HEK293 (cell line): Measurements from ENCODE around the gene CST2.

Source experiments
- CTCF ChIA-PET: fragments of 350-600 bp; formaldehyde crosslinking; extraction: SDS; loops from one replicate; lab custom pipeline; 2021; ENCODE audit warnings: antibody characterized with exemption; lab: Yijun Ruan, JAX
- POLR2A ChIA-PET: fragments of 300-600 bp; formaldehyde crosslinking; extraction: SDS; loops from one replicate; lab custom pipeline; 2020; ENCODE audit warnings: antibody characterized with exemption, inconsistent platforms; lab: Yijun Ruan, JAX
- H3K27ac ChIP-seq: fragments of 200-500 bp; sonication (Bioruptor generic); 2 replicates; pipeline ENCODE4 v1.5.1; 2014; ENCODE audit warnings: low read depth, low read length, control low read depth, inconsistent platforms; ENCODE audit errors: extremely low read depth
- H3K36me3 ChIP-seq, 2 experiments: fragments of 200-500 bp in 1 of 2; sonication (Bioruptor generic) in 1 of 2; 1 replicate in 1 of 2; 2 replicates in 1 of 2; pipeline ENCODE4 v1.5.1; 2014 to 2017; ENCODE audit warnings: inconsistent platforms in 2 of 2, low read length in 2 of 2; ENCODE audit not compliant: control insufficient read depth in 2 of 2, insufficient read depth in 1 of 2
- H3K4me1 ChIP-seq: fragments of 200-500 bp; sonication (Bioruptor generic); 2 replicates; pipeline ENCODE4 v1.5.1; 2014; ENCODE audit warnings: mild to moderate bottlenecking, low read length, inconsistent platforms; ENCODE audit not compliant: control insufficient read depth, insufficient read depth
- H3K4me3 ChIP-seq: 2 replicates; pipeline ENCODE4 v1.5.1; 2011; ENCODE audit warnings: low read depth, mild to moderate bottlenecking, control low read depth, low read length, moderate library complexity
- H3K9me3 ChIP-seq: fragments of 200-500 bp; sonication (Bioruptor generic); 2 replicates; pipeline ENCODE4 v1.5.1; 2014; ENCODE audit warnings: low read depth, low read length, inconsistent platforms; ENCODE audit not compliant: control insufficient read depth, insufficient read depth
- EGR2 ChIP-seq: fragments of 450-650 bp; formaldehyde crosslinking; IDR thresholded peaks from 2 replicates; pipeline ENCODE4 v1.5.1; 2016; ENCODE audit warnings: low read depth, missing biosample characterization, missing genetic modification characterization
- GLI2 ChIP-seq: fragments of 450-650 bp; formaldehyde crosslinking; IDR thresholded peaks from 2 replicates; pipeline ENCODE4; 2017; ENCODE audit warnings: missing biosample characterization, missing genetic modification characterization, low read depth, borderline replicate concordance
- HOXC10 ChIP-seq: sonication (generic); formaldehyde crosslinking; IDR thresholded peaks from 2 replicates; pipeline ENCODE4 v1.8.1; 2023; ENCODE audit warnings: mild to moderate bottlenecking, missing genetic modification reagents
- MYNN ChIP-seq: fragments of 450-650 bp; formaldehyde crosslinking; IDR thresholded peaks from 2 replicates; pipeline ENCODE4 v1.5.1; 2016; ENCODE audit warnings: missing biosample characterization, missing genetic modification characterization, borderline replicate concordance
- REPIN1 ChIP-seq: fragments of 450-650 bp; formaldehyde crosslinking; IDR thresholded peaks from 2 replicates; pipeline ENCODE4 v1.5.1; 2017; ENCODE audit warnings: missing biosample characterization, missing genetic modification characterization, low read depth
- SALL2 ChIP-seq: fragments of 450-650 bp; formaldehyde crosslinking; IDR thresholded peaks from 2 replicates; pipeline ENCODE4 v1.5.0; 2017; ENCODE audit warnings: missing biosample characterization, mild to moderate bottlenecking, missing genetic modification characterization, borderline replicate concordance
- SETDB1 ChIP-seq: IDR thresholded peaks from one replicate; pipeline ENCODE4 v1.6.1; 2017; ENCODE audit warnings: mild to moderate bottlenecking, low read length, moderate library complexity, mixed read lengths; ENCODE audit not compliant: insufficient read length
- ZEB2 ChIP-seq: fragments of 450-650 bp; formaldehyde crosslinking; IDR thresholded peaks from 2 replicates; pipeline ENCODE4 v1.5.1; 2016; ENCODE audit warnings: missing biosample characterization, missing genetic modification characterization
- ZFHX2 ChIP-seq: fragments of 450-650 bp; formaldehyde crosslinking; conservative IDR thresholded peaks from 2 replicates; pipeline ENCODE4 v1.5.1; 2016; ENCODE audit warnings: missing biosample characterization, missing genetic modification characterization
- ZNF112 ChIP-seq: fragments of 450-650 bp; formaldehyde crosslinking; IDR thresholded peaks from 2 replicates; pipeline ENCODE4 v1.5.0; 2017; ENCODE audit warnings: missing biosample characterization, missing genetic modification characterization
- ZNF114 ChIP-seq: fragments of 450-650 bp; formaldehyde crosslinking; IDR thresholded peaks from 2 replicates; pipeline ENCODE4 v1.5.0; 2017; ENCODE audit warnings: missing biosample characterization, missing genetic modification characterization
- ZNF132 ChIP-seq: fragments of 450-650 bp; formaldehyde crosslinking; IDR thresholded peaks from 2 replicates; pipeline ENCODE4 v1.5.1; 2017; ENCODE audit warnings: missing biosample characterization, missing genetic modification characterization, borderline replicate concordance
- ZNF133 ChIP-seq: fragments of 450-650 bp; formaldehyde crosslinking; IDR thresholded peaks from 2 replicates; pipeline ENCODE4 v1.5.1; 2016; ENCODE audit warnings: missing biosample characterization, missing genetic modification characterization
- ZNF175 ChIP-seq: fragments of 450-650 bp; formaldehyde crosslinking; IDR thresholded peaks from 2 replicates; pipeline ENCODE4 v1.5.1; 2016; ENCODE audit warnings: missing biosample characterization, missing genetic modification characterization
- ZNF2 ChIP-seq: fragments of 450-650 bp; formaldehyde crosslinking; IDR thresholded peaks from 2 replicates; pipeline ENCODE4 v1.5.1; 2016; ENCODE audit warnings: missing biosample characterization, missing genetic modification characterization
- ZNF211 ChIP-seq: fragments of 450-650 bp; formaldehyde crosslinking; IDR thresholded peaks from 2 replicates; pipeline ENCODE4 v1.5.1; 2016; ENCODE audit warnings: low read depth, missing biosample characterization, missing genetic modification characterization
- ZNF239 ChIP-seq: fragments of 450-650 bp; formaldehyde crosslinking; IDR thresholded peaks from 2 replicates; pipeline ENCODE4 v1.5.1; 2016; ENCODE audit warnings: missing biosample characterization, missing genetic modification characterization
- ZNF354C ChIP-seq: fragments of 450-650 bp; formaldehyde crosslinking; IDR thresholded peaks from 2 replicates; pipeline ENCODE4 v1.5.1; 2016; ENCODE audit warnings: missing biosample characterization, missing genetic modification characterization, low read depth, borderline replicate concordance
- ZNF404 ChIP-seq: fragments of 450-650 bp; formaldehyde crosslinking; IDR thresholded peaks from 2 replicates; pipeline ENCODE4 v1.5.1; 2017; ENCODE audit warnings: missing biosample characterization, missing genetic modification characterization
- ZNF426 ChIP-seq: fragments of 450-650 bp; formaldehyde crosslinking; IDR thresholded peaks from 2 replicates; pipeline ENCODE4 v1.5.1; 2017; ENCODE audit warnings: missing biosample characterization, missing genetic modification characterization, mild to moderate bottlenecking, inconsistent platforms, moderate library complexity
- ZNF48 ChIP-seq: fragments of 450-650 bp; formaldehyde crosslinking; IDR thresholded peaks from 2 replicates; pipeline ENCODE4 v1.5.1; 2016; ENCODE audit warnings: missing biosample characterization, missing genetic modification characterization
- ZNF544 ChIP-seq: fragments of 450-650 bp; formaldehyde crosslinking; IDR thresholded peaks from 2 replicates; pipeline ENCODE4 v1.5.0; 2017; ENCODE audit warnings: missing biosample characterization, missing genetic modification characterization
- ZNF555 ChIP-seq: fragments of 450-650 bp; formaldehyde crosslinking; conservative IDR thresholded peaks from 2 replicates; pipeline ENCODE4 v1.5.1; 2017; ENCODE audit warnings: missing biosample characterization, mild to moderate bottlenecking, missing genetic modification characterization, inconsistent platforms
- ZNF571 ChIP-seq: fragments of 450-650 bp; formaldehyde crosslinking; IDR thresholded peaks from 2 replicates; pipeline ENCODE4 v1.5.0; 2017; ENCODE audit warnings: missing biosample characterization, missing genetic modification characterization
- ZNF623 ChIP-seq: fragments of 450-650 bp; formaldehyde crosslinking; IDR thresholded peaks from 2 replicates; pipeline ENCODE4 v1.5.1; 2016; ENCODE audit warnings: missing biosample characterization, missing genetic modification characterization
- ZNF629 ChIP-seq: fragments of 450-650 bp; formaldehyde crosslinking; IDR thresholded peaks from 2 replicates; pipeline ENCODE4 v1.5.1; 2017; ENCODE audit warnings: missing biosample characterization, missing genetic modification characterization
- ZNF701 ChIP-seq: fragments of 450-650 bp; formaldehyde crosslinking; IDR thresholded peaks from 2 replicates; pipeline ENCODE4 v1.5.1; 2016; ENCODE audit warnings: missing biosample characterization, missing genetic modification characterization
- ZNF707 ChIP-seq: fragments of 450-650 bp; formaldehyde crosslinking; IDR thresholded peaks from 2 replicates; pipeline ENCODE4 v1.5.1; 2016; ENCODE audit warnings: missing biosample characterization, missing genetic modification characterization
- ZNF747 ChIP-seq: fragments of 450-650 bp; formaldehyde crosslinking; IDR thresholded peaks from 2 replicates; pipeline ENCODE4 v1.5.1; 2016; ENCODE audit warnings: missing biosample characterization, missing genetic modification characterization
- ZNF768 ChIP-seq: fragments of 450-650 bp; formaldehyde crosslinking; IDR thresholded peaks from 2 replicates; pipeline ENCODE4 v1.5.1; 2018; ENCODE audit warnings: missing biosample characterization, mild to moderate bottlenecking, missing genetic modification characterization
- TF ChIP-seq, protein P1 (sequence below): fragments of 450-650 bp; formaldehyde crosslinking; IDR thresholded peaks from 2 replicates; pipeline ENCODE4 v1.5.1; 2016; ENCODE audit warnings: missing biosample characterization, missing genetic modification characterization
- TF ChIP-seq, protein P2 (sequence below): fragments of 450-650 bp; formaldehyde crosslinking; IDR thresholded peaks from 2 replicates; pipeline ENCODE4 v1.5.1; 2017; ENCODE audit warnings: missing biosample characterization, missing genetic modification characterization
- TF ChIP-seq, protein P3 (sequence below): fragments of 450-650 bp; formaldehyde crosslinking; conservative IDR thresholded peaks from 2 replicates; pipeline ENCODE4 v1.5.1; 2016; ENCODE audit warnings: low read depth, missing biosample characterization, missing genetic modification characterization

The CST2 gene

DNA sequence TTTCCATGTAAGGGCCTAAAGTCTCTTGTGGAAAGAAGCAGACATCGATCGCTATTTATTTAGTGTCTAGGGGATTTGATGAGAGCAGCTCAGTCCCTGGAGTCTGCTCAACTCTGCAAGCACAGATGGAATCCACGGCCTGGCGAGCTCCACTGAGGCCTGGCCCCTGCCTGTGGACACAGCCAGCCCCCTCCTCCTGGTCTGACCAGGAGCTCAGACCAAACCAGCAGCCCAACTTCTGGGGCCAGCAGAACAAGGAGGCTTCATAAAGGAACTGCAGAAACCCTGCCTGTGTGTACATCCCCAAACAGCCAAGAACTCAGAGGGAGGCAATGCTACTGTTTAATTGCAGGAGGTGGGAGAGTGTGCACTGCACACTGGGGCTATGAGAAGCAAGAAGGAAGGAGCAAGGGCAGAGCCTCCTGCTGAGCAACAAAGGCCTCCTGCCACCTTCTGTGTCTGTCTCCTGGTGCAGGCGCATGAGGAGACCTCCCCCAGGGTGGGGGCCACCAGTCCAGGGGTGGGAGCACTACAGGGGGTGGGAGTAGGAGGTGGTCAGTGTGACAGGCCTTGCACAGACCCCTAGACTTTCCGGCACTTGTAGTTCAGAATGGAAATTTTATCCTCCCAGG, 49.2 kb upstream of the CST2 start (continued):
- TF ChIP-seq ZNF354C, result no peak
- TF ChIP-seq, all 188 proteins: peak for 3

DNA sequence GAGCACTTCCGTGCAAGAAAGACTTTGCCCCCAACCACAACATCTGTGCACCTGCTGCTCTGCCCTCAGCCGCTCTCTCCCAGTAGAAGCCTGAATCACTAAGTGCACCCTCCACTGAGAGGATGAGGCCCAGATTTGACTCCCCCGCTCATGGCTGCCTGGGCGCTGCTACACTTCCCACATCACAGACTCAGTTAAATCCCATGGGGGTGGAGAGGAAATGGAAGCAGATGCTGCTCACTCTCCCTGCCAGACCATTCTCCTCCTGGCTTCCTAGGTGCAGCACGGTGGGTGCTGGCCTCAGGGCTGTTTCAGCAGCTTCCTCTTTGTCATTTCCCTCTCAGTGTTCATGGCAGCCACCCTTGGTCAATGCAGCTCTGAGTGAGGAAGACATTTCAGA, 48.2 kb upstream of the CST2 start:
- TF ChIP-seq EGR2 (tag by site-specific recombination) (peak; percentile 7; the same call in 1 of the 2 replicates), ZNF768 (tag by site-specific recombination) (no peak)
- TF ChIP-seq, all 188 proteins: peak for 1
- Histone ChIP-seq H3K4me3 (no peak overlapping the region), H3K4me1 (no peaks in the 10 kb centered on the region), H3K36me3 (no peaks in the 10 kb centered on the region), H3K9me3 (no peaks in the 10 kb centered on the region), H3K27ac (no peak overlapping the region)
- POLR2A ChIA-PET, result no interaction called here
- CTCF ChIA-PET, result interaction anchor here (0.5 kb wide), 1 partner anchor 92 kb away, joined by 3 read pairs; no protein-coding TSS in a partner anchor

DNA sequence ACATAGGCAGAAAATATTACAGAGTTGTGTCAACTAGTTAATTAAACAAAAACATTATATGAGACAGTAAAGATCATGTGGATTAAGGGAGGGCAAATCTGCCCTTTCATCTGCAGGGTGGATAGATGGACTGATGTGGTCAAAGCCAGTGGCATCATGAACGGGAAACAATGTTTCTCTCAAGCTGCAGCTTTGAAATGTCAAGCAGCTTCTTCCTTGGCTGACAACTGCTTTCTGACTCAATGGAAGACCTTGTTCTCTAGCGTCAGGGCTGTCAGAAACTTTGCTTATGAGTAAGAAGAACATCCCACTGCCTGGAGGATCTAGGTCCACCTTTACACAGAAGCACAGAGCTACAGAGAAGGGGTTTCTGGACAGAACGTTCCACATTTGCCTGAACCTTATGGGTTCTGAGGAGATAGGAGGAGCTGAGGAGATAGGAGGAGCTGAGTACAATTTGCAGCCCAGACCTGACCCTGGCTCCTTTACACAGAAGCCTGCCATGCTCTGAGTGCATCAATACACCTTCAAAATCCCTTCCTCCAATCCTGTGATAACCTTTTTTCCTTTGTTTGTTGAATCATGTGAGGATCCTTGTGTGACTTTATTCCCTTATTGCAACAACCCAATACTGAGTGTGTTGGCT, 47.0 kb upstream of the CST2 start:
- H3K27ac ChIP-seq, result no peak overlapping the region
- POLR2A ChIA-PET, result no interaction called here

DNA sequence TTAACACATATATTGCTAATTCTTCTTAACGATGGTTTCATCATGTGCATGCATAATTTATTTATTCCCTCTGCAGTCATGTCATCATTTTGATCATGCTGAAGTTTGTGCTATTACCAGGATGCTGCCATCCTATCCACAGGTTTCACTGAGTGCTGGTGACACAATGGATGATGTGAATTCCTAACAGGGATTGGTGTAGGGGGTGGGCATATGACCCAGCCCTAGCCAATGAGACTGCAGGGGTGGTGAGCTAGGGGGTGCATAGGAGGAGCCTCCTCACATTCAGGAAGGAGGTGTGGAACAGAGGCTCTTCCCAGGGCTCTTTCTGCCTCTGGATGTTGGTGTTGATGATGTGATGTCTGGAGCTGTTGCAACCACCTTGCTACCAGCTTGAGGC, 45.5 kb upstream of the CST2 start:
- H3K27ac ChIP-seq, result no peak overlapping the region
- POLR2A ChIA-PET, result no interaction called here
- H3K4me3 ChIP-seq, result no peak overlapping the region
- H3K36me3 ChIP-seq, result no peaks in the 10 kb centered on the region
- CTCF ChIA-PET, result interaction anchor here (1.2 kb wide), 1 partner anchor 73 kb away, joined by 3 read pairs; no protein-coding TSS in a partner anchor
- H3K9me3 ChIP-seq, result no peaks in the 10 kb centered on the region
- H3K4me1 ChIP-seq, result no peaks in the 10 kb centered on the region
- no peak for TF ChIP-seq GLI2
- TF ChIP-seq ZNF48 (tag by site-specific recombination), result no peak
- no peak for TF ChIP-seq ZNF112 (tag by site-specific recombination)
- no peak for TF ChIP-seq ZNF2 (tag by site-specific recombination)
- TF ChIP-seq ZNF701 (tag by site-specific recombination), result no peak
- no peak for TF ChIP-seq ZNF747 (tag by site-specific recombination)
- TF ChIP-seq ZNF211 (tag by site-specific recombination), result no peak
- TF ChIP-seq, protein P1, sequence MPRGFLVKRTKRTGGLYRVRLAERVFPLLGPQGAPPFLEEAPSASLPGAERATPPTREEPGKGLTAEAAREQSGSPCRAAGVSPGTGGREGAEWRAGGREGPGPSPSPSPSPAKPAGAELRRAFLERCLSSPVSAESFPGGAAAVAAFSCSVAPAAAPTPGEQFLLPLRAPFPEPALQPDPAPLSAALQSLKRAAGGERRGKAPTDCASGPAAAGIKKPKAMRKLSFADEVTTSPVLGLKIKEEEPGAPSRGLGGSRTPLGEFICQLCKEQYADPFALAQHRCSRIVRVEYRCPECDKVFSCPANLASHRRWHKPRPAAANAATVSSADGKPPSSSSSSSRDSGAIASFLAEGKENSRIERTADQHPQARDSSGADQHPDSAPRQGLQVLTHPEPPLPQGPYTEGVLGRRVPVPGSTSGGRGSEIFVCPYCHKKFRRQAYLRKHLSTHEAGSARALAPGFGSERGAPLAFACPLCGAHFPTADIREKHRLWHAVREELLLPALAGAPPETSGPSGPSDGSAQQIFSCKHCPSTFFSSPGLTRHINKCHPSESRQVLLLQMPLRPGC (tag by site-specific recombination), result no peak
- no peak for TF ChIP-seq ZFHX2 (tag by site-specific recombination)
- no peak for TF ChIP-seq ZNF544 (tag by site-specific recombination)
- TF ChIP-seq ZNF132 (tag by site-specific recombination), result no peak

More for the DNA sequence above, 47.0 kb upstream of the CST2 start:
- Histone ChIP-seq H3K9me3 (no peaks in the 10 kb centered on the region), H3K4me3 (no peak overlapping the region), H3K36me3 (no peaks in the 10 kb centered on the region), H3K4me1 (no peaks in the 10 kb centered on the region)
- no peak for TF ChIP-seq SALL2 (tag by site-specific recombination)
- no peak for TF ChIP-seq SETDB1
- TF ChIP-seq, protein P2, sequence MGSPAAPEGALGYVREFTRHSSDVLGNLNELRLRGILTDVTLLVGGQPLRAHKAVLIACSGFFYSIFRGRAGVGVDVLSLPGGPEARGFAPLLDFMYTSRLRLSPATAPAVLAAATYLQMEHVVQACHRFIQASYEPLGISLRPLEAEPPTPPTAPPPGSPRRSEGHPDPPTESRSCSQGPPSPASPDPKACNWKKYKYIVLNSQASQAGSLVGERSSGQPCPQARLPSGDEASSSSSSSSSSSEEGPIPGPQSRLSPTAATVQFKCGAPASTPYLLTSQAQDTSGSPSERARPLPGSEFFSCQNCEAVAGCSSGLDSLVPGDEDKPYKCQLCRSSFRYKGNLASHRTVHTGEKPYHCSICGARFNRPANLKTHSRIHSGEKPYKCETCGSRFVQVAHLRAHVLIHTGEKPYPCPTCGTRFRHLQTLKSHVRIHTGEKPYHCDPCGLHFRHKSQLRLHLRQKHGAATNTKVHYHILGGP (tag by site-specific recombination), result no peak
- no peak for TF ChIP-seq ZNF175 (tag by site-specific recombination)
- TF ChIP-seq, protein P3, sequence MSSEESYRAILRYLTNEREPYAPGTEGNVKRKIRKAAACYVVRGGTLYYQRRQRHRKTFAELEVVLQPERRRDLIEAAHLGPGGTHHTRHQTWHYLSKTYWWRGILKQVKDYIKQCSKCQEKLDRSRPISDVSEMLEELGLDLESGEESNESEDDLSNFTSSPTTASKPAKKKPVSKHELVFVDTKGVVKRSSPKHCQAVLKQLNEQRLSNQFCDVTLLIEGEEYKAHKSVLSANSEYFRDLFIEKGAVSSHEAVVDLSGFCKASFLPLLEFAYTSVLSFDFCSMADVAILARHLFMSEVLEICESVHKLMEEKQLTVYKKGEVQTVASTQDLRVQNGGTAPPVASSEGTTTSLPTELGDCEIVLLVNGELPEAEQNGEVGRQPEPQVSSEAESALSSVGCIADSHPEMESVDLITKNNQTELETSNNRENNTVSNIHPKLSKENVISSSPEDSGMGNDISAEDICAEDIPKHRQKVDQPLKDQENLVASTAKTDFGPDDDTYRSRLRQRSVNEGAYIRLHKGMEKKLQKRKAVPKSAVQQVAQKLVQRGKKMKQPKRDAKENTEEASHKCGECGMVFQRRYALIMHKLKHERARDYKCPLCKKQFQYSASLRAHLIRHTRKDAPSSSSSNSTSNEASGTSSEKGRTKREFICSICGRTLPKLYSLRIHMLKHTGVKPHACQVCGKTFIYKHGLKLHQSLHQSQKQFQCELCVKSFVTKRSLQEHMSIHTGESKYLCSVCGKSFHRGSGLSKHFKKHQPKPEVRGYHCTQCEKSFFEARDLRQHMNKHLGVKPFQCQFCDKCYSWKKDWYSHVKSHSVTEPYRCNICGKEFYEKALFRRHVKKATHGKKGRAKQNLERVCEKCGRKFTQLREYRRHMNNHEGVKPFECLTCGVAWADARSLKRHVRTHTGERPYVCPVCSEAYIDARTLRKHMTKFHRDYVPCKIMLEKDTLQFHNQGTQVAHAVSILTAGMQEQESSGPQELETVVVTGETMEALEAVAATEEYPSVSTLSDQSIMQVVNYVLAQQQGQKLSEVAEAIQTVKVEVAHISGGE (tag by site-specific recombination), result no peak
- no peak for TF ChIP-seq ZNF133
- TF ChIP-seq ZNF571, result no peak
- no peak for TF ChIP-seq ZNF555
- no peak for TF ChIP-seq ZNF426
- no peak for TF ChIP-seq ZNF239
- no peak for TF ChIP-seq MYNN (tag by site-specific recombination)
- no peak for TF ChIP-seq ZNF114 (tag by site-specific recombination)
- no peak for TF ChIP-seq ZNF707 (tag by site-specific recombination)
- TF ChIP-seq HOXC10, result no peak
- TF ChIP-seq REPIN1, result no peak
- no peak for TF ChIP-seq ZNF629
- no peak for TF ChIP-seq ZNF404 (tag by site-specific recombination)
- no peak for TF ChIP-seq ZFHX2 (tag by site-specific recombination)
- TF ChIP-seq ZEB2 (tag by site-specific recombination), result no peak
- TF ChIP-seq ZNF623, result no peak
- CTCF ChIA-PET, result no interaction called here
